ENCODE data around the gene TOP2B. TPM values are rescaled to one million over a fixed set of nuclear protein-coding genes. Genes with fewer than 3 reads are reported as not detected.

TOP2B gene
- total and polyA plus RNA-seq, 2 donors (not counting 1 experiment from before 2014, with no cell fraction given) = 56.2 to 71.2 TPM

GRCh38 chr3:25661694-25662437, 2.8 kb downstream of the TOP2B start:
- DNase-seq (ENCODE audit: low read depth in 2 of 2) = peak in 1 of 2 donors; percentile 5
- peaks cover 7% of the 10 kb centered on the region for H4K20me1 ChIP-seq (ENCODE audit: control insufficient read depth, extremely low read depth, insufficient read depth, low read length)

GRCh38 chr3:25658836-25659235, 5.9 kb downstream of the TOP2B start:
- no peaks in the 10 kb centered on the region for H3K36me3 ChIP-seq (ENCODE audit: control insufficient read depth, insufficient read depth, low read length)

More at GRCh38 chr3:25661694-25662437, 2.8 kb downstream of the TOP2B start:
- Histone ChIP-seq H3K4me1 (ENCODE audit: control insufficient read depth, extremely low read depth, insufficient read depth, low read length) (peaks cover 3% of the 10 kb centered on the region), H3K27me3 (ENCODE audit: control insufficient read depth, insufficient read depth, low read length) (no peaks in the 10 kb centered on the region), H3K4me3 (replicated peaks in 1 of 4; ENCODE audit: control extremely low read depth in 1 of 4, insufficient read depth in 1 of 4, low read depth in 3 of 4, low read length in 4 of 4) (peak overlapping the region; percentile 63 to 88 (median 82)), H3K9me3 (ENCODE audit: control insufficient read depth, insufficient read depth, low read depth, low read length) (no peaks in the 10 kb centered on the region), H2AFZ (ENCODE audit: low read length) (no peak overlapping the region), H3K9ac (ENCODE audit: insufficient read depth, low read length) (no peak overlapping the region), H3K27ac (ENCODE audit: insufficient read depth, low read length) (no peak overlapping the region), H3K4me2 (ENCODE audit: extremely low read depth, insufficient read depth, low read length) (peak overlapping the region; percentile 86), H3K36me3 (ENCODE audit: control insufficient read depth, insufficient read depth, low read length) (no peaks in the 10 kb centered on the region), H3K79me2 (ENCODE audit: control insufficient read depth, insufficient read depth, low read length) (peaks cover 65% of the 10 kb centered on the region)
- no peak for TF ChIP-seq CTCF (conservative IDR thresholded peaks at IDR 0.05 in 1 of 2, IDR thresholded peaks at IDR 0.05 in 1 of 2; ENCODE audit: low read depth in 1 of 2, low read length in 2 of 2)
- no peak for TF ChIP-seq EZH2 (IDR thresholded peaks at IDR 0.05; ENCODE audit: low read length, missing control alignments)

GRCh38 chr3:25657293-25657692, 7.4 kb downstream of the TOP2B start:
- TF ChIP-seq CTCF (conservative IDR thresholded peaks at IDR 0.05 in 1 of 2, IDR thresholded peaks at IDR 0.05 in 1 of 2; ENCODE audit: low read depth in 1 of 2, low read length in 2 of 2) (no peak), EZH2 (IDR thresholded peaks at IDR 0.05; ENCODE audit: low read length, missing control alignments) (no peak)
- Histone ChIP-seq H2AFZ (ENCODE audit: low read length) (no peak overlapping the region), H4K20me1 (ENCODE audit: control insufficient read depth, extremely low read depth, insufficient read depth, low read length) (peaks cover 7% of the 10 kb centered on the region), H3K4me2 (ENCODE audit: extremely low read depth, insufficient read depth, low read length) (no peak overlapping the region), H3K27ac (ENCODE audit: insufficient read depth, low read length) (no peak overlapping the region), H3K9me3 (ENCODE audit: control insufficient read depth, insufficient read depth, low read depth, low read length) (no peaks in the 10 kb centered on the region), H3K9ac (ENCODE audit: insufficient read depth, low read length) (no peak overlapping the region), H3K27me3 (ENCODE audit: control insufficient read depth, insufficient read depth, low read length) (no peaks in the 10 kb centered on the region), H3K36me3 (ENCODE audit: control insufficient read depth, insufficient read depth, low read length) (no peaks in the 10 kb centered on the region), H3K4me3 (replicated peaks in 1 of 4; ENCODE audit: control extremely low read depth in 1 of 4, insufficient read depth in 1 of 4, low read depth in 3 of 4, low read length in 4 of 4) (no peak overlapping the region), H3K4me1 (ENCODE audit: control insufficient read depth, extremely low read depth, insufficient read depth, low read length) (no peaks in the 10 kb centered on the region), H3K79me2 (ENCODE audit: control insufficient read depth, insufficient read depth, low read length) (peaks cover 86% of the 10 kb centered on the region)
- no peak for DNase-seq (ENCODE audit: low read depth in 2 of 2)

More at GRCh38 chr3:25658836-25659235, 5.9 kb downstream of the TOP2B start:
- Histone ChIP-seq H3K27ac (ENCODE audit: insufficient read depth, low read length) (no peak overlapping the region), H3K4me1 (ENCODE audit: control insufficient read depth, extremely low read depth, insufficient read depth, low read length) (no peaks in the 10 kb centered on the region), H3K4me2 (ENCODE audit: extremely low read depth, insufficient read depth, low read length) (no peak overlapping the region), H3K9me3 (ENCODE audit: control insufficient read depth, insufficient read depth, low read depth, low read length) (no peaks in the 10 kb centered on the region), H3K27me3 (ENCODE audit: control insufficient read depth, insufficient read depth, low read length) (no peaks in the 10 kb centered on the region), H4K20me1 (ENCODE audit: control insufficient read depth, extremely low read depth, insufficient read depth, low read length) (peaks cover 7% of the 10 kb centered on the region), H3K9ac (ENCODE audit: insufficient read depth, low read length) (no peak overlapping the region), H3K4me3 (replicated peaks in 1 of 4; ENCODE audit: control extremely low read depth in 1 of 4, insufficient read depth in 1 of 4, low read depth in 3 of 4, low read length in 4 of 4) (no peak overlapping the region), H2AFZ (ENCODE audit: low read length) (no peak overlapping the region), H3K79me2 (ENCODE audit: control insufficient read depth, insufficient read depth, low read length) (peaks cover 89% of the 10 kb centered on the region)
- TF ChIP-seq EZH2 (IDR thresholded peaks at IDR 0.05; ENCODE audit: low read length, missing control alignments) (no peak), CTCF (conservative IDR thresholded peaks at IDR 0.05 in 1 of 2, IDR thresholded peaks at IDR 0.05 in 1 of 2; ENCODE audit: low read depth in 1 of 2, low read length in 2 of 2) (no peak)
- no peak for DNase-seq (ENCODE audit: low read depth in 2 of 2)
